CD4-positive, alpha-beta T cell treated with Interleukin-4 for 1 hour (primary cell): ENCODE measurements around the gene FBXO33.

Source experiments
- DNase-seq, 2 donors: peaks; one replicate each; pipeline ENCODE4 v3.0.0-alpha.2; 2020 to 2022

The FBXO33 gene, protein sequence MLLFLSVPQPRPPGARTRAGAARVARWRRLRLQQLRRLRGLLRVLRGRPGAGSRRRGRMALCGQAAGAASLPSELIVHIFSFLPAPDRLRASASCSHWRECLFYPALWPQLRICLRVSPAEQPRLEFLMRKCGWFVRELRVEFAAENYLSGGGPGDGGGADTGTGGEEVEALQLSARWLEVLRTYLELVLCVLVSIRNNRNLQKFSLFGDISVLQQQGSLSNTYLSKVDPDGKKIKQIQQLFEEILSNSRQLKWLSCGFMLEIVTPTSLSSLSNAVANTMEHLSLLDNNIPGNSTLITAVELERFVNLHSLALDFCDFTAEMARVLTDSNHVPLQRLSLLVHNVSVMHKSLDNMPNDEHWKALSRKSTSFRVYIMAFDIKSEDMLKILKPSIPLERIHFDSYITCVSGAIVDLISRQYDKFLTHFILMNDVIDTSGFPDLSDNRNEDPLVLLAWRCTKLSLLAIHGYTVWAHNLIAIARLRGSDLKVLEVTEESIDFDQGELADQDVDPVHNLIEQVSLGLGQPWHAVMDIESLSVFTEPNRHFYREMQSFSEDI

DNA sequence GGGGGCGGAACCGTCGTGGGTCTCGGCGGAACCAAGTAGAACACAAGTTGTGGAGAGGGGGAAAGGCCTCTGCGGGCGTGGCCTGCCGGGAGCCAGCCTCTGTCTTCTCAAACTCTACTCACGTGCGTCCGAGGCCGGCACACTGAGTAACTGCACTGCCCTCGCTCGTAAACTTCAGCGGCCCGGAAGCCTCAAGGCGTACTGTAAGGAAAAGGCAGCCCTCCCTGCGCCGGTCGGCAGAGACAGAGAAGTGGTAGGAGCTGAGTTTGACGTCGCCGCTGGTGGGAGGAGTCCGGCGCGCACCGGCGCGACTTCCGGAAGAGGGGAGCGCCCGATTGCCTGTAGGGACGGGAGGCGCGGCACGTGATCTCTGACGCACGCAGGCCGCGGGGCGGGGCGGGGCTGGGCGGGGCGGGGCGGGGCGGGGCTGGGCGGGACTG is at the start of gene FBXO33:
Gene FBXO33, minus strand, starts transcription at position 255 of the 440 bp plus-strand sequence. CDS start 271 bp downstream, outside the sequence.
- peak; percentile 98 for DNase-seq

DNA sequence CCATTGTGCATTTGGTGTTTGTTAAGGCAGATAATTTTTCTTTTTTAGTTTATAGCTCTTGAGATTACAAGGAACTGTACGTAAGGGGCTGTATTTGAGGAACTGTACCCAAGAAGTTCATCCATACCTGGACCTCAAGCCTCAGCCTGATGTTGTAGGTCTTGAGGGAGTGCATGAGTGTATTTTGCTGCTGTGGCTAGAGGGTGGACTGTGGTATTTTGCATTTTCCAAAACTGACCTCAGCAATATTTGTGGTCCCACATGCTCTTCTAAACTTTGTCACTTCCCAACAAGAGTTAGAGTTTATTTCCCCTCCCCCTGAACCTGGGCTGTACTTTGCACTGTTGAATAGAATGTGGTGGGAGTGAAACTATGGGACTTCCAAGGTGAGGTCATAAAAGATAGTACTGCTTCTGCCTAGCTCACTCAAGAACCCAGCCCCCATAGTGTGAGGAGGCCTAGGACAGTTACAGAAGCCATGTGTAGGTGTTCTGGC is 42.2 kb upstream of the FBXO33 start:
- no peak for DNase-seq

DNA sequence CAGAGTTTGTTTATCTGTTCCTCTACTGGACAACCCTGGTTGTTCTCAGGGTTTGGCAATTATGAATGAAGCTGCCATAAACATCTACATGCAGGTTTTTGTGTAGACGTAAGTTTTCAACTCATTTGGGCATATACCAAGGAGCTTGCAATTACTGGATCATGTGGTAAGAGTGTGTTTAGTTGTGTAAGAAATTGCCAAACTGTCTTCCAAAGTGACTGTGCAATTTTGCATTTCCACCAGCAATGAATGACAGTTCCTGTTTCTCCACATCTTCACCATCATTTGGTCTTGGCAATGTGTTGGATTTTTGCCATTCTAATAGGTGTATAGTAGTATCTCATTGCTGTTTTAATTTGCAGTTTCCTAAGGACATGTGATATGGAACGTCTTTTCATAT is 39.8 kb upstream of the FBXO33 start:
- DNase-seq = no peak

DNA sequence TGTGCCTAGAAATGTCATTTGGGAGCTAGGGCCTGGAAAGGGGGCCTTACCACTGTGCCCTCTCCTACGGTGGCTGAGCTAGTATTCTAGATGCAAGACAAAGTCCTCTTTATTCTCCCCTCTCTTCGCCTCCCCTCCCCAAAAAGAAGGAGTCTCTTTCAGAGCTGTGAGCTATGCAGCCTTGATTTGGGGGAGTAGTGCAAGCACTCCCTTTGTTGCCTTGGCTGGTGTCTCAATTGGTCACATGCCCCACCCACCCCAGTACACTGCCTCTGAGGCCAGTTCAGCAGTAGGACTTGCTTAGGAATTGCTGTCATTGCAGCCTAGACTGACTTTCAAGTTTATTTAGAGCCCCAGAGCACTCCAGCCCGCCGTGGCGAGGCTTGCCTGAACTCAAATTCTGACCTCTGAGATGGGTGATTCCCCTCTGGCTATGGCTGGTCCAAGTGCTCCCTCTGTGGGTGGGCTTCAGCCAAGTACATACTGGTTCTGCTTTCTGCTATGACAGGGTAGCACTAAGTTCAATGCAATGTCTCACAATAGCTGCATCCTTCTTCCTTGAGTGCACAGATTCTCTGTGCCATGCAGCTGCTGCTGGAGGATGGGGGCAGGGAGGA is 37.0 kb upstream of the FBXO33 start:
- peak; percentile 23 to 33 for DNase-seq

DNA sequence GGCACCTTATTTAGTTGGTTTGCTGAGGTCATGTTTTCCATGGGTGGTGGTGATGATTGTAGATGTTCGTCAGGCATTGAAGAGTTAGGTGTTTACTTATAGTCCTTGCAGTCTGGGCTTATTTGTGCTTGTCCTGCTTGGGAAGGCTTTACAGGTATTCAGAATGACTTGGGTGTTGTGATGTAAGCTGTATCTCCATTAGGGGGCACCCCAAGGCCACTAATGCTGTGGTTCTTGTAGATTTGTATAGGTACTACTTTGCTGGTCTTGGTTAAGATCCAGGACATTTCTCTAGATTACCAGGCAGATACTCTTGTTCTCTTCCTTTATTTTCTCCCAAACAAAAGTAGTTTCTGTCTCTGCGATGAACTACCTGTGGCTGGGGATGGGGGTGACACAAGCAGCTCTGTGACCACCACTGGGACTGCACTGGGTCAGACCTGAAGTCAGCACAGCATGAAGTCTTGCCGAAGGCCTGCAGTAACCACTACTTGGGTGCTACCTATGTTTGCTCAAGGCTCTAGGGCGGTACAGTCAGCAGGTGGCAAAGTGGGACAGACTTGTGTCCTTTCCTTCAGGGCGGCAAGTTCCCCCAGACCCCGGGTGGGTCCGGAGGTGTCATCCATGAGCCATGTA is 35.8 kb upstream of the FBXO33 start:
- DNase-seq = peak in 1 of 2 donors; percentile 18

DNA sequence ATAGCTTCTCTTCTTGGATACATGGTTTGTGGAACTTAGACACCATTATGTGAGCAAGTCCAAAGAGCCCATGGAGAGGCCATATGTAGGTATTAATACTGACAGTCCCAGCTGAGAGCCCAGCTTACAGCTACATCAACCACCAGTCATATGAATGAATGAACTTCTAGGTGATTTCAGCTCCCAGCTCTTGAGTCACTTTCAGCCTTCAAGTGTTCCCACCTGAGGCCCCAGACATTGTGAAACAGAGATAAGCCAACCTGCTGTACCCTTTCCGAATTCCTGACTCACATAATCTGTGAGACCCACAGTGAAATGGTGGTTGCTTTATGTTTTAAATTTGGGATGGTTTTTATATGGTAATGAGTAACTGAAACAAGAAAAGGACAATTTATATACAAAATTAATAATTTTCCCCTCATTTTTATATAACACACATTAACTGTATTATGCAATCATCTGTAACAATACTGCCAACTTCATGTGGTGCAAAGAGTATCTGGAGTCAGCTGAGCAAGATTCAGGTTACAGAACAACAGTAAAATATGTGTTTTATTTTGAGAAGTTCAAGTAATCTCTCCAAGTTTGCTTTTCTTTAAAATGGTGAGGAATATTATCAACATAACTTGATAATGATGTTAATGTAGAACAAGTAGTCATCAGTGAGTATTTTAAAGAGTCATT is 27.7 kb upstream of the FBXO33 start:
- DNase-seq = no peak

DNA sequence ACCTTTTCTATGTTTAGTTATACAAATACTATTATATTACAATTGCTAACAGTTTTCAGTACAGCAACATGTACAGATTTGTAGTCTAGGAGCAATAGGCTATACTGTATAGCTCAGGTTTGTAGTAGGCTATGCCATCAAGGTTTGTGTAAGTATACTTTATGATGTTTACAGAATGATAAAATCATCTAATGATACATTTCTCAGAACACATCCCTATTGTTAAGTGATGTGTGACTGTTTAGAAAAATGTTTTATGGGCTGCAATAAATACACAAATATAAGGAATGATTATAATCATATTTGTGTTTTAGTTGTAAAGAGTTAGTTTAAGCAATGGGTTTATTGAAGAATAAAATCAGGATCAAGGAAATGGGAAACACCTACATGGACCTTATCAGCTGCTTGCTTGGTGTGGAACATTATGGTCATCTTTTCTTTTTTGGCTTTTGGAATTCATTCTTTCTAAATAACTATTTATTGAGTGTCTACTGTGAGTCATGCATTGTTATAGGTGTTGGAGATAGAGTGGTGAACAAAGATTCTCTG is 24.5 kb upstream of the FBXO33 start:
- no peak for DNase-seq

DNA sequence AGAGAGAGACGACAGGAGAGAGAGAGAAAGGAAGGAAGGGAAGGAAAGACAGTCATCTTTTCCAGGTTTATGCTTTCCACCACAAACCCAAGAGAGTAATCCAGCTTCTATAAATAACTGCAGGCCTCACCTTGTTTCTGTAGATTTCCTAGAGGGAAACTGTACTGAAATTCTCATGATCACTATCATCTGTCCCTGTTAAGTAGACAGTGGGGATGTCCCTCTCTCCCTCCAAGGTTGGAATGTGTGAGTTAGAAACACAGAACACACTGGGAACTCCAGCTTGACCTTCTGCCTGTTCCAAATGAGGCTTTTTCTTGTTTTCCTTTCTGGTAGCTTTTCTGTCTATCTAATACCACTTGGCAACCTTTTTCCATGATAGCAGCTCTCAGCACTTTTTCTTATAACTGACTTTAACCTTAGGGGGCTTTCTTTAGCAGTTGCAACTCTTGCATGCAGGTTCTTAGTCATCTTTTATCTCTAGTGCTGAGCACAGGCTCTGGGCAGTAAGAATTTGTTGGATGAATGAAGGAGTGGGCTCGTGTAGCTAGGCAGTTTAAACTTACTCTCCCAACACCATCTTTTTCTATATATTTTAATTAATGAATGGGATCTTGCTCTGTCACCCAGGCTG is 22.8 kb upstream of the FBXO33 start:
- DNase-seq = no peak

DNA sequence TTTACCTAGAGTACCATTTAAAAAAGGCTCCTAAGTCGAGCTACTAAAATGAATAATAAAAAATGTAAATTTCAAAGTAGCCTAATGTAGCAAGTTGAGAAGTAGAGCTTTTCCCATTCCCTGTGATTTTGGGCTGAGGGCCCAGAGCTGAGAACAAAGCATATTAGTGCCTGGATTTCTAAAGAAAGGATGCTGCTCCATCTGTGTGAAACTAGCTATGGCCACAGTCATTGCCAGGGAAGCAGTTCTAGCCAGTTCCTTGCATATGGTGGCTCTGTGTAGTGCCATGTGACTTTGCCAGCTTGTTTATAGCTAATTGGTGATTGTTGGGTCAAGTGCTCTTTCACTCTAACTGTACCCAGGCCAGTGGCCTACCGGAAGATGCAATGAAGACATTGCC is 20.4 kb upstream of the FBXO33 start:
- no peak for DNase-seq

DNA sequence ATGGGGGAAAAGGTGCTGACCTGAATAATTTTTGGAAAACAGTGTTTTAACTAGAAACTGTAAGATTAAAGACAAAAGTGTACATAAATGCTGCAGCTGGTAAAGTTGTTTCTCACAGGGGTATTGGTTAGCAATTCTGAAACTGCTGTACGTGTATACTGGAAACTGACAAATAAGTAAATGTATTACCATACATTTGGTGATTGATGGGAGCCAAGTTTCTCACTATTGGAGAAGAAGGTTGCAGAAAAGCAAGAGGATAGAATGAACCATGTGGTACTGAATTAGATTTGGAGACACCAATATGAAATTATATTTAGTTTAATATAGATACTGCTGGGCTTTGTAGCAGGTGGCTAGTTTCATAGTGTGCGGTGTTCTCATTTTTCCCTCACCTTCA is 19.6 kb upstream of the FBXO33 start:
- DNase-seq = no peak

DNA sequence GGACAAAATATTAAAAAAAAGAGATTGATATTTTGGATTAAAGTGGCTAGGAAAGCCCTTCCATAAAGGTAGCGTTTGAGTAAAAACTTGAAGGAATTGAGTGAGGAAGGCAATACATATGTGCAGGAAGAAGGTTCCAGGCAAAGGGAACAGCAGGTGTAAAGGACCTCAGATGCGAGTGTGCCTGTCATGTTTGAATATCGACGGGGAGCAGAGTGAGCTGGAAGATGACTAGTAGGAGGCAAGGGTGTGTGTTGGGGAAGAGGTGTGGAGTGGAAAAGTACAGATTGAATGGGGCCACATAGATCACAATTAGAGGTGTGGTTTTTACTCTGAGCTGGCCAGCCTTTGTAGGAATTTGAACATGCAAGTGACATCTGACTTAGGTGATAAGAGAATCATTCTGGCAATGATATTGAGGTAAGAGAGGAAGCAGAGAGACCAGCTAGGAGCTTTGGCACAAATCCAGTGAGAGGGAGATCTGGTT is 15.0 kb upstream of the FBXO33 start:
- DNase-seq = no peak

DNA sequence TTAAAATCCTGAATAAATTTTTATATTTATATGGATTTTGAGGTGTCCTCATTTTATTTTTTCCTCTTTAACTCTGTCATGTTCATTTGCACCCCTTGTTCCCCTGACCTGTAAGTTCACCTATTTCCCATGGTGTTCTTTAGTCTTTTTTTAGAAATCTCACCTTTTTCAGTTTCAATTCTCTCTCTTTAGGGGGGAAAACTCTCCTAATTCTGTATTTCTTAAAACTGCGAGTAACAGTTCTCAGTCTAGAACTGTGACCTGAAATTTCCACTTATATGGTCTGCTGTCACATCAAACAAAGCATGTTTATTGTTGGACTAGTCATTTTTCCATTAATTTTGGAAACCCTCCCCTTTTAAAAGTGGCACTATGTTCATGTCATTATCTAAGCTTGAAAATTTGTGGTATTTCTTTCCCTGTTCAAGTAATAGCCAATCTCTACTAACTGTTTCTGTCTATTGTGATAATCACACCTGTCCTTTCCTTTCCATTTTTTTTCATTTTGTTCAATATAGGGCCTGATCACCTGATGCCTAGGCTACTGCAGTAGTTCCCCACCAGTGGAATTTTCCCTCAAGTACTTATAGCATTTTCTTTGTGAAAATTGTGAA is 14.0 kb upstream of the FBXO33 start:
- no peak for DNase-seq

DNA sequence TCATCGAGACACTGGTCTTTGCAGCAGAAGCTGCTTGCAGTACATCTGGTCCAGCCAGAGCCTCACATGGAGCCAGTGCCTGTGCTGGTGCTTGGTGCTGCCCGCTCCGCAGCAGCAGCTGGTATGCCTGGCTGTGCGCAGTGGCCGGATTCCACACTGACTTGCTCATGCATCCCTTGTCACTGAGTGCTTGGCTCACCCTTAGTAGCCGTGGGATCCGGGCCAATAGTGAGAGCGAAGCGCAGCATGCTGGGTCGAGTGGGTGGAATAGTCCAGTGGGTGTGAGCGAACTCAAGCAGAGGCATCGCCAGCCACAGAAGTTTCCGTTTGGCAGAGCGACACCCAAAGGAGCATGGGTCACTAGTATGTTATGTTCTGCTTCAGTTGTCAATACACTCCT is 10.1 kb upstream of the FBXO33 start:
- DNase-seq = no peak

DNA sequence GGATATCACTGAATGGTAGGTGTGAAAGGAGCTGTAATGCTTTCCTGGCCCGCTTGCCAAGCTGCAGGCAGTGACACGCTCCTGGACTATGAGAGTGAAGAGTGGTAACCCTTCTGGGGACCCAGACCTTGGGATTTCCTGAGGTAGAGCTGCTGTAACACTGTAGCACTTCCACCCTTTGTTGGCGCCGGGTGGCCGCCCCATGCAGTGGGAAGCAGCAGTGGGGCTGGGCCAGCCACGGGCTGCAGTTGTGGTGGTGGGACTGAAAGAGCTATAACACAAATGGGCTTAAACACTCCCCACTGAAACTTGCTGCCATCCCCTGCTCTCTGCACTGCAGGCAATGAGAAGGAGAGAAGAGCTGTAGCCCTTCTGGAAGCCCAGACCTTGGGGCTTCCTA is 9.6 kb upstream of the FBXO33 start:
- DNase-seq = no peak

DNA sequence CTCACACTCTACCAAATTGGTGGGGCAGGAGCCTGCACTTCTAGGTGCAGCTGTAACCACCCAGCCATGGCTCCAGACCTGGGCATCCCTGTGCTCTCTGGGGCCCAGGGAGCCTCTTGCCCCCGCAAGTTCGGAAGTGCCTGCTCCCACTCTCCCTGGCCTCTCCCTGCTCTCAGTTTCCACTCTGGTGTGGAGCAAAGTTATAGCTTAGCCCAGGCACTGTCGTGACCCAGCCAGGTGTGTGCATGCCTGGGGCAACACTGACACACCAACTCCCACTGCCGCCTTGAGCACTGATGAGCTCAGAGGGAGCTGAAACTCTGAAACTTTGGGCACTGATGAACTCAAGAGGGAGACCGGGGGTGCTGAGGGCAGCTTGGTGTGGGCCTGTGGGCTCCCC is 8.7 kb upstream of the FBXO33 start:
- DNase-seq = no peak

DNA sequence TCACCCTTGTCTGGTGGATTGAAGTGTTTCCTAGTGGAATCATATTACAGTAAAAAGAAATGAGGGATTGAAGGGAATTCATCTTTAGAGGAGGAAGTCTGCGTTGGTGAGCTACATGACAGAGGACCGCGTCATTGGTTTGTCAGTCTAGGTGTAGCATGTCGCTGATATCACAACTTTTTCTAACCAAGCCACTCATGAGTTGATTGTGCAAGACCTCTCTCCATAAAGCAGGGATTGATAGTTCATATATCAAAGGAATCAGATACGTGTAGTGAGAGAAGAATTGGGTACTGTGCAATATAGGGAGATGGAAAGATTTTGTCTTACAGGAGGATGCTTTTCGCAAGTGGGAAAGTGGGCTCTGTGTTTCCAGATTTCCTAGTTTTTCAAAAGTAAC is 3.0 kb upstream of the FBXO33 start:
- no peak for DNase-seq

DNA sequence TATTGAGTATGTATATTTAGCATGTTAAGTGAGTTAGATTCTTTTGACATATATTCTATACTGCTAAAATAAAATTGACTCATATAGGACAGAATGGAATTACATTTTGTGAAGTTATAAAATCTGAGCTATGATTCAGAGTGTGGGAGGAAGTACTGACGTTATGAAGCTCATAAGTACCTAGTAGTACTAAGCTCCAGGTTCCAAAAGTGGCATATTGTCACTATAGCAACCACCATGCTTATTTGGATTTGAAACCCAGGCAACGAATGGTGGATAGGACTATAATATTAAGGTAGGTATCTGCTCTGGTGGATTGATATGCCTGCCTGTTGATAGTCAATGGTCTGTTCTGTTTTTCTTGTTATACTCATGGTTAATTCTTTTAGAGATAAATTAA is 2.2 kb upstream of the FBXO33 start:
- no peak for DNase-seq

DNA sequence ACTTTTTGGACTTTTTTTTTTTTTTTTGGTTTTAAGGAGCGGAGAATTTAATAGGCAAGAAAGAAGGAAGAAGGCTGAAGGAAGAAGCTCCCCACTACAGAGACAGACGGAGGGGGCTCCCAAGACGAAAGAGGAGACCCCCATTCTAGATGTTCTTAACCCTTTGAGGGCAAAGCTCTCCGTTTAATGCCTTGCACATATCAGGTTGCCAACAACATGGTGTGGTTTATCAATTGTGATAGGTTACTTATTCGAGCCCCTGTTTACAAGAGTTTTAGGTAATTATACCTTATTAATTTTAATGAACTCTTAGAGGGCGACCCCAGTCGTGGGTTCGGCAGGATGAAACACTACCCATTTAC is 1.2 kb upstream of the FBXO33 start:
- DNase-seq = no peak

DNA sequence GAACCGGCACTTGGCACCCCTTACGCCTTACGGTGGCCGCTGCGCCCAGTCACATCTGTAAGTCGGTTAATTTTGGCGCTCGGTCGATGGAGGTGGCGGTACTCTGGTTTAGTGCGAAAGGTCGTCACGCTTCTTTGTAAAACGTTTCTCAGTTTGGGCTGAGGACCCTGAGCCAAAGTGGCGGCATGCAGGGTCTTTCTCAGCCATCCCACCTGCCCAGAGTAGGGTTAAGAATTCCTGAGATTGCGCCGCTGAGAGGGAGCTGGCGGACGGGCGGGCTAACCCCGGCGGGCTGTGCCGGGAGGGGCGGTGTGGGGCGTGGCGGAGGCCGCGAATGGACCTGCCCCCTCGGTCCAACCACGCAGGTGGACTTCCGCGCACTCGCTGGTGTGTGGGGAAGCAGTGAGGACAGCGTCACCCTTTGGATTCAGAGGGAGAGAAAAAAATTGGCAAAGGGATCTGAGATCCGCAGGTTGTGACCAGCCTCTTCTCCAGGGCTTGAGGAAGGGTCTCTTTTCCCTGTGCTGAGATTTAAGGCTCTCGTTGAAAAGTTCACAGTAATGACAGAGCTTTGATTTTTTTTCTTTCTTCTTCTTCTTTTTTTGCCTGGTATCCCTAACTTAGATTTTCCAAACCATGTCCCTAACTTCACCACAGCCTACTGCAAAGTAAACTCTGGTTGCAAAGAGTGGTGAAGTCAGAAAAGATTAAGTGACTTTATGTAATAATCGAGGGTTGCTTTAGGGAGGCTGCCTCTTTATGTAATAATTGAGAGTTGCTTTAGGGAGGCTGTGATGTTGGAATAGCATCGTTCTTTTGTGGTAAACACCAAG is 602 bp upstream of the FBXO33 start:
- peak; percentile 76 to 82 for DNase-seq

DNA sequence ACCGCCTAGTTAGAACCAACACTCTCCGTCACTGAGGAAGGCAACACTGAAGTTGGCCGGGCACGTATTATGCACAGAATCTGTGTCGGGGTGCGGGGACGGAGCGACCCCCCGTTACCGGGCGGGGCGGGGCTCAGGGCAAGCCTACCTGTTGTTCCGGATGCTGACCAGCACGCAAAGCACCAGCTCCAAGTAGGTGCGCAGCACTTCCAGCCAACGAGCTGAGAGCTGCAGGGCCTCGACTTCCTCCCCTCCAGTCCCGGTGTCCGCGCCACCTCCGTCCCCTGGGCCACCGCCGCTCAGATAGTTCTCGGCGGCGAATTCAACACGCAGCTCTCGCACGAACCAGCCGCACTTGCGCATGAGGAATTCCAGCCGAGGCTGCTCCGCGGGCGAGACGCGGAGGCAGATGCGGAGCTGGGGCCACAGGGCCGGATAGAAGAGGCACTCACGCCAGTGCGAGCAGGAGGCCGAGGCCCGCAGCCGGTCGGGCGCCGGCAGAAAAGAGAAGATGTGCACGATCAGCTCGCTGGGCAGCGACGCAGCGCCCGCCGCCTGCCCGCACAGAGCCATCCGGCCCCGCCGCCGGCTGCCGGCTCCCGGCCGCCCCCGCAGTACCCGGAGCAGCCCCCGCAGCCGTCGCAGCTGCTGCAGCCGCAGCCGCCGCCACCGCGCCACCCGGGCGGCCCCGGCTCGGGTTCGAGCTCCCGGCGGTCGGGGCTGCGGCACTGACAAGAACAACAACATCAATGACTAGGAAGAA is 636 bp downstream of the FBXO33 start:
- peak; percentile 59 to 60 for DNase-seq
